T follicular helper cell (primary cell): ENCODE data around the gene ATP11C.
"Not testable (repeated sequence)": the region's sequence is repeated elsewhere in the genome, so short reads cannot be mapped to it uniquely, and the experiment has no call there.

Source experiments
- DNase-seq: peaks from one replicate; pipeline ENCODE4 v3.0.0-alpha.2; 2020; ENCODE audit warnings: low read depth

ATP11C gene

DNA sequence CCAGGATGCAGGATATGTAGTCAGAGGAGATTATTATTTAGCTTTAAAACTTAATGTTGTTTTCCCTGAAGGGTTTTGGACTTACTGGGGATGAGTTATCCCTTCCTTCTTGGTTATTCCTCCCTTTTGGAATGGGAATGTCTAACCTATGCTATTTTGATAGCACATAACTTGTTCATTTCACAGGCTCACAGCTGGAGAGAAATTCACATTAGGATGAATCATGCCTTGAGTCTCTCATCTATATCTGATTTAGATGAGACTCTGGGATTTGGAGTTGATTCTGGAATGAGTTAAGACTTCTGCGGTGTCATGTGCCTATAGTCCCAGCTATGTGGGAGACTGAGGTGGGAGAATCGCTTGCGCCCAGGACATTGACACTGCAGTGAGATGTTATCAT is 81.1 kb downstream of the ATP11C start:
- DNase-seq, result no peak

DNA sequence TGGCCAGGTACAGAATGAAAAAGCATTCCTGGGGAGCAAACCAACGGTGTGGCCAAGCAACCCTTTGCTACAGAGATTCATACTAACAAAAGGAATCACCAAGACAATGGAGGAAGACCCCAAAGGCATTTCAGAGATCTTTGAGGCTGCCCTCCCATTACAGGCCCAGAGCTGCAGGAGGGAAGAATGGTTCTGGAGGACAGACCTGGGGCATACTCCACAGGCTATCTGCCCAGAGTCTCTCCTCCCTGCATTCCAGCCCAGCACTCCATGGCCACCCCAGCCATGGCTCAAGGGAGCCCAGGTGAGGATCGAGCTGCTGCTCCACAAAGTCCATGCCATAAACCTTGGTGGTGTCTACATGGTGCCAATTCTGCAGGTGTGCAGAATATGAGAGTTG is 81.9 kb downstream of the ATP11C start:
- no peak for DNase-seq

DNA sequence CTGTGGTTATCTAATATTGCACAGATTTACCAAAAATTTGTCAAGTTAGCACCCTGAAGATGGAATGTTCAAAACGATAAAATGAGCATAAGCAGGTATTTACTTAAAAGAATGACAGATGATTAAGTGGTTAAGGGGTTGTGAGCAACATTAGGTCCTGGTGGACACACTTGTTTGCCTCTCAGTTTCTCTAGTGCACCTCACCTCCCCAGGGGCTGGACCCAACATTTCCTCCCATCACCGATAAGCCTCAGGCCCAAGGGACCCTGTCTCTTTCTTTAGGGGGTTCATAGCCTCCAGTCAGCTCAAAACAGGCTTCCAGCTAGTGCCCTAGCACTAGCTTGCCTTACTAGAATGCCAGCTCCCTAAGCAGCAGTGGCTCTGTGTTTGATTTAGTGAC is 88.0 kb downstream of the ATP11C start:
- no peak for DNase-seq

DNA sequence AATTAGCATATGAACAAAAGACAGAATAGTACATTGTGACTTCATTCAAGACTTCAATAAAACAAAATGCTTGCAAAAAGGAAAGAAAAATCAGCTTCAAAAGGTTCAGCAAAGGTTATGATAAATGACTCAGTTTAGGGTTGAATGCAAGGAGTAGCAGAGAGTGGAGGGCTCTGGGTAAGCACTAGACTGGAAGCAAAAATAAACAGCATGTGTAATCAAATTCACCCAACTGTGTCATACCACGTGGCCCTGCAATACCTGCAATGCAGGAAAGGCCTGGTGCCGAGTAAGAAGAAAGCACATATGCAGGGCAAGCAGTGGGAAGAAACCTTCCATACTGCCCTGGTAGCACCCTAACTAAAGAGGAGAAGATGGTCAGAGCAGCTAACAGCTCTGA is 88.7 kb downstream of the ATP11C start:
- DNase-seq, result no peak

DNA sequence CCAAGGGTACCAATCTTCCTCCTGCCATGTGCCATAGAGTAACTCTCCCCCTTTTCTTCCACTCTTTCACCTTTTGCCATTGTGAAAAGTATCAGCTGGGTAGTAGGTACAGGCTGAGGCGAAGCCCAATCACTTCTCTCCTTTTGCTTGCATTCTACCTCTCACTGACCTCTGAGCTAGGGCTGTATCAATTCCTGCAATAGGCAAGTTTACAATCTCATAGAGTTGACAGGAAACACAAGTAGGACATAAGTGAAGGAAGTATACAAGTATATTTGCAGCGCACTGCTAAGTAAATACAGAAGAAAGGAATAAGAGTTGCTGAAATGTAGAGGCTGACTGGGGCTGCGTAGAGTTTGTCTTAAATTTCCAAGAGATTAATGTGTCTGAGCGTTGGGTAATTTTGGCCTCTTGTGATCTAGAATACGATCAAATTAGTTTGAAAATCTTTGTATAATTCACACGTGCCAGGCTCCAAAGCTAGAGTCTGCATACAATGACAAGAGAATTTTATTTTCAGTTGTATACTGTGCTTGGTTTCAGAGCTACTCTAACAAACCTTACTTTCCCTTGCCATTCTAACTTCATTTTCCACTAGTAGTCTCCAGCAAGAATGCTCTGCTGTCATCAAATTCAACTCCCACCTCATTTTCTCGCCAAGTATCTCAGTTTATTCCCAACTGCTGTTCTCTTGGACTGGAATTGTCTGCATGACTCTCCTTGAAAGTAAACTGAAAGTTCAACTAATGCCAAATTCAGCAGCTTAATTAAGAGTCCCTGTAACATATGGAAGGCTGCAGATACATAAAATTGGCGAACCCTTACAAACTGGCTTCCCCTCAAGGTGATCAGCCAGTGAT is 90.3 kb downstream of the ATP11C start:
- DNase-seq, result no peak

DNA sequence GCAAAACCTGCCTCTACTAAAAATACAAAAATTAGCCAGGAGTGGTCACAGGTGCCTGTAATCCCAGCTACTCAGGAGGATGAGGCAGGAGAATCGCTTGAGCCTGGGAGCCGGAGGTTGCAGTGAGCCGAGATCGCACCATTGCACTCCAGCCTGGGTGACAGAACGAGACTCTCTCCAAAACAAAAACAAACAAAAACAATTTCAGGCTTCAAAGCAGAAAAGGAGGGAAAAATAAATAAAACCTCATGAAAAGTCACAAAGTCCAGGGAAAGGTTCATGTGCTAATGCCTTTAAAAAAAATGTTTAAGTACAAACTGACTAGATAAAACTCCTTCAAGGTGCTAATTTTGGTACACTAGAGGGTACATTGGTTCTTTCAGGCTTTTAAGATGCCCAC is 96.5 kb downstream of the ATP11C start:
- not testable (repeated sequence) for DNase-seq

DNA sequence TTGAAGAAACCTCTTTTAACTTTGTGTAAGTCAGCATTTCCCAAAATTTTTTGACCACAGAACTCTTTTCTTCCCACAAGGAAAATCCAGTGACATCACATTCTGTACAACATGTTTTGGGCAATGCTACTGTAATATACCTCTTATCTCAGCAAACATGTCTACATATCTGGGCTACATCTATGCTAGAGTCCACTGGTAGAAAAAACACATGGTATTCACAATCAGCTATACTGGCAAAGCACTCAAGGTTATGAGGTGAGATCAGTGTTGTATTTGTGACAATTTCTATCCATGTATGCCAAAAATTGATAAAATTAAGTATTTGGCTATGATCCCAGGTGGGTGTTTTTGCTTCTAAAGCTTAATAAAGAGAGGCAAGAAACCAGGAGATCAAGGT is 98.0 kb downstream of the ATP11C start:
- no peak for DNase-seq

DNA sequence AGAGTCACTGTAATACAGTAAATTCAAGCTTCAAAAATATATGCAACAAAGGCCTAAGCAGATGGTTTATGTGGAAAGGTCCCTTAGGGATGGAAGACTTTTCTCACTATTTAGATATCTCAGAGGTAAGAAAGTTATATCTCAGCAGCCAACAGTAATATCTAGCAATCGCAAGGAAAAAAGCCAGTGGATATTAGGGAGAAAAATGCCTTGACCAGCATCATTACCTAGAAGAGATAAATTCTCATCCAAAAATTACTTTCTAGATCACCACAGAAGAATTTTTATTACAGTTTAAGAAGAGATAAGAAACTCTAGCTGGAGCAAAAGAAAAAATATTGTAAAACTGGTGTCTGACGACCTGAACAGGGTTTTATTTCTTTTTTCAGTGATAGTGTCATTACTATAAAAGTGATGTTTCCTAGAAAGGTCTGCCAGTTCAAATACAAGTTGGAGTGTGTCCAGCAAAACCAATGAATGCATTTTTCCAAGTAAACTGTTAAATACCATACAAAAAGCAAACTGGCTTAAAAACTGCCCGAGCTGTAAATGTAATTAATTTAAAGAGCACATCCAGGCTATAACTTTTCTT is 100.0 kb downstream of the ATP11C start:
- no peak for DNase-seq

DNA sequence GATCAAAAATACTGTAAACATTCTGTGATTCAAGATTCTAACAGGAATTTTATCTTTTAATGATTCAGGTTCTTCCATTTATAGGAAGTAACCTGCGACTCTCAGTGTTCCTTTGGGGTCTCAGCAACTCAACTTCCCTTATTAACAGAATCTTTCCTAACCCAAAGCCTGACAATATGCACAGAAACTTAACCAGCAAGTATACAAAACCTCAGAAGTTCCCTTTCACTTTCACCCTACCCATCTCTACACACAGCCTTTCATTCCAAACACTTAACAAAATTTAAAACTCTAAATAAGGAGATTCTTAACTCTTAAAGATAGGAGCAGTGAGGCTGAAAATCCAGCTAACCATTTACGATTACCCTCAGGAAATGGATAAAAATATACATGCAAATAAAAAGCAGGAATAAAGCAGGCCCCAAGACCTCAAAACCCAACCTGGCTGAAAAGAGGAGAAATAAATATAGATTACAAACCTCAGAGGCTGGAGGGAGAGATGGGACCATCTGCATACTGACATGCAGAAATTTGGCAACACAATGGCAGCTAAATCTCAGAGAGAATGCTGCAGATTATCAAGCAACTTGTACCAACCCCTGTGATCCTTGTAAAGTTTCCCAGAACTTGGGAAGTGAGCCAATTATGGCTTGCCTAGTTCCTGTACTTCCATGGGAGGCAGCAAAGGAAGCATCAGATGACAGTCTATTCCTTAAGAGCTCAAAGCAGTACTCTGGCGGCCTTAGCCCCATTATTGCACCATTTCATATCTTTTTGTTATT is 101.0 kb downstream of the ATP11C start:
- DNase-seq, result no peak

DNA sequence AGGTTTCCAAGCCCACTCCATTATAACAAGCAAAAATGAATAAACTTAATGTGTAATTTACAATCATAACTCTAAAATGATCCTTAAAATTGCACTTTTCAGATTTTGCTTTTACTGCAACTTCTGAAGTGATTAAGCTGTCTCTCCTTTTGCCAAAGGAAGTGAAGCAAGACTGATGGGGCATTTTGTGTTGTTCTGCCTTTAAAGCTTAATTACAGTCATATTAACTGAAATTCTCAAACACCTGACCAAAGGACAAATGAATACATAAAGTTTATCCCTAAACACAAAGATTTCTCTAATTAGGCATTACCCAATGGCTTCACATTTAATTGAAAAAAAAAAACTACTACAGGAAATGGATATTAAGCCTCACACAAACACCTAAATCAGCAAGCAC is 101.8 kb downstream of the ATP11C start:
- DNase-seq, result no peak

DNA sequence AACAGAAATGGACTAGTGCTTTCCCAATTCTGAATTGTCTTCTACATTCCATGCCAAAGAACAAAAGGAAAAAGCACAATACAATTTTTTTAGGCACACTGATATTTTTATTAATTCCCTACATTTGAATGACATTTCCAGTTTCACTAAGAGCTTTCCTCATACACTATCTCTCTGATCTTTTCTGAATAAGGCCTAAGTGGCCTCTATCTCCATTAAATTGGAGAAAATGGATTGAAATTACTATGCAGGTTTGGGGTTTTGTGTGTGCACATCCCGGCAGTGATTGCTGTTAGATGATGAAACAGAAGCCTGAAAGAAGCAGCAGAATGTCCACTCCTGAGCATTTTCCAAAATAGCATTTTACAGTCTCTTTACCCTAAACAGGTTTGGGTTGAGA is 104.0 kb downstream of the ATP11C start:
- no peak for DNase-seq

DNA sequence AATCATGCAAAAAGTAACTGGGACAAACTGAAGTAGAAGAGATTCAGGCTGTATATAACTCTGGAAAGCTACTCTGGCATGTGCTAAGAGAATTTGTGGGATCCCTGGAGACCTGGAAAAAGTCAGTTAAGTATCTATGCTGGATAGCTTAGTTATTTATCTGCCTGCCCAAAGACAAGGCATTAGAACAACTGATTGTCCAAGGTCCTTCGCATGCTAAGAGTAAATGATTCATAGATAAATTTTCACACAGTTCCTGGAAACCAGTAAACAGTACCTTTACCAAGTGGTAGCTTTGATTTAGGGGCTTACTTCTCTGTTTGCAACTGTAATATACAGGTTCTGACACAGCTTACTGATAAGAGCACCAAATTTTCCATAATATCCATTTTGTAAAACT is 104.8 kb downstream of the ATP11C start:
- no peak for DNase-seq

DNA sequence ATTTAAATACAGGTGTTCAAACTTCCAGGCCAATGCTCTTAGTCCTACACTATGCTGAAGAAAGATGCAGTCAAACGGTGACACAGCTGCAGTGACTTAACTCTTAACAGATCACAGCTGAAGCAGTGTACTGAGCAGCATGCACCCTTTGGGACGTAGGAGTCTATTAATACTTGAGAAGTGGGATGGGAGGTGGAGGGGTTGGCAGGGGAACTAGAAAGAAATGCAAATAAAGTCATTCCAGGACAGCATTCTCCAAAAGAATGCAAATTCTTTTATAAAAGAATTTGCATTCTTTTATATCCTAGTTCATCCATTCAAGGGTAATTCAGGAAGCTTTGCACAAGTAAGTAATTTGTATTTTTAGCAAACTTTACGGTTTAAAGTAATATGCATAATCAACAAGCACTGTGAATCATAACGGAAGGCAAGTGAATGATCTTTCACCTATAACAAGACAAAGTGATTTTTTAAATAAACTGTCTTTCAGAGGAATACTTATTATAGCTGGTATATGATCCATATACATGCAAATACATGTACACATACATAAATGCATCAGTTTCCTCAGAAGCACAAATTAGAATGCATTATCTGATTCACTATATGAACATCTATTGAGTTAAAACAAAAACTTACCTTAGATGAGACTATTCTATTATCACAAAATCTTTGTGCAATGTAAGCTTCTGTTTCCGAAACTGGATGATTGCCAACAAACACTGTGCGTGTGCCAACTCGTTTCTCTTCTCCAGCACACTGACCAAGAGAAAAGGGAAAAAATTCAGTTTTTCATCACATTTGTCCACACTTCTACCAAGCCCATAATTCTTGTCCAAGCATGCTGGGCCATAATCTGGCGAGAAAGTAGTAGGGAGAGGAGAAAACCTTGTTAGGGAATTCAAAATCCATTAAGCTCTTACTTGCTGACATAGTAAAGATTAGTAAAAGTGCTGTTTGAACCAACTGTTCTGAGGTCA is 106.5 kb downstream of the ATP11C start:
- no peak for DNase-seq

DNA sequence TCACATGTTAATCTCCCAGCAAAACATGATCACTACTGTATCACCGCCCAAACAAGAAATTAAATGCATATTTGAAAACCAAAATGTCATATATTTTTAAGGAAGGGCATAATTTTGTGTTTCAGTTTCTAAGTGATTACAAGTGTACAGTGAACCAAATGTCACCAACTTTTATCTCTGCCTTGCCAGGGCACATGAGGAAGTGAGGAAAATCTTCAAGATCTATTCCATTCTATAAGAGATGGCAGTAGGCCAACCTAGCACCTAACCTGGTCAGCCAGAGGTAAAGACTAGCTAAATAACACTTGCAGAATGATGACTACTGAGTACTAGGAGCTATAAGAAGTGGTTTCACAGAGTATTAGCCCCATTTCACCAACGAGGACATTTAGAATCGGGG is 107.2 kb downstream of the ATP11C start:
- DNase-seq, result no peak

DNA sequence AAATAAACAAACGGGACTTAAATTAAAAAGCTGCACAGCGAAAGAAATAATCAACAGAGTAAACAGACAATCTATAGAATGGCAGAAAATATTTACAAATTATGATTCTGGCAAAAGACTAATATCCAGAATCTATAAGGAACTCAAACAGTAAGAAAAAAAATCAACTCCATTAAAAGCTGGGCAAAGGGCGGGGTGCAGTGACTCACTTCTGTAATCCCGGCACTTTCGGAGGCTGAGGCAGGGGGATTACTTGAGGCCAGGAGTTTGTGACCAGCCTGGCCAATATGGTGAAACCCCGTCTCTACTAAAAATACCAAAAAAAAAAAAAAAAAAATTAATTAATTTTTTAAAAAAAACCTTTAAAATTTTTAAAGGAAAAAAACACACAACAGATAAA is 109.0 kb downstream of the ATP11C start:
- no peak for DNase-seq

DNA sequence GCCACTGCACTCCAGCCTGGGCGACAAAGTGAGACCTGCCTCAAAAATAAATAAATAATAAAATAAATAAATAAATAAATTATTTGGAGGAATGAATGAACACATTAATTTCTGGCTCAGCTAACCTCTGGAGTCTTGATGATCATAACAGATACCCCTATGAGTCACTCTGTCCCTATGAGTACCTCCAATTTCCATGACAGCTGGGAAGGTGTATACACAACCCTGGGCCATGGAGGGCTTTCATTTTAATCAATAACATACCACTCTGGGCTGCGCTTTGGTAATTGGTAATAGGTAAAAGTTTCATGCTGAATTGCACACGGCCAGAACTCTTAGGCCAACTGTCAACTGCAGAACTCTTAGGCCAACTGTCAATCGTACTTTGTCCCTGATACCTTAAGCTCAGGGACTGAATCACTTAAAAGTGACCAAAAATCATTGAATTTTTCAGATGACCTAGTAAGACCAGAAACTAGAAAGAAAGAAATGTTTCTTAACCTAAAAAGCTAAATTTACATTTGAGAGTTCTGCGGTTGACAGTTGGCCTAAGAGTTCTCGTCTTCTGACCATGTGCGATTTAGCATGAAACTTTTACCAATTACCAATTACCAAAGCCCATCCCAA is 112.4 kb downstream of the ATP11C start:
- DNase-seq, result no peak

DNA sequence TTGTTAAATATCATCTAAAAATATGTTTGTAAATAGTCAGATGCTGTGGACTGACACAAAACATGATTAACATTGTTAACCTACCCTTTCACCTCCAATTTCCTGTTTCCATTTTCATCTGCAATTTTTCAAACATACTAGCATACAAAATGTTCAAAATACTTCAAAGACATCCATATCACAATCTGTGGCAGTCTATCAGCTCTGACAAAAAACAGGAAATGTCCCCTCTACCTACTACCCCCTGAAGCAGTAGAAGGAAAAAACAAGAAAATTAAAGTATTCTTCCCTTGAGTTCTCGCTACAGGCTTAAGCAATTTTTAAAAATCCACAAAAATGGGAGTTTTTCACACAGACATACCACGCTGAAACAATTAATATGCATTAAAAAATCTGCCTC is 116.6 kb downstream of the ATP11C start:
- no peak for DNase-seq

DNA sequence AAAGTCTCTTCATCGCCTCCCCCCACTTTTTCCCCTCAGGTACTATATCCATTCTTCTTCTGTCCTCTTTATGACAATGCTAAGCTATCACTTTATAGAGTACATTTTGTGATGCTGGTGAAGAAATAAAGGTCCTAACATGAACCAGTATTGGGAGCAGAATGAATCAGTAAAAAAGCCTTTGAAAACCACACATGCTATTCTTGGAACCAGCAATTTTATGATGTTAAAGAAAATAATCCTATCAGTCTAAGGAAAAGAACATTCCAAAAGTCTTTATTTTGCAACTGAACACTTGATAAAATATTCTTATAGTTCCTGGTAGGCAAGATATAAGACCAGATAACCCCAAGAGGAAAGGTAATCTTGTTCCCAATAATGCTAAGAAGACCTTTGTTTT is 117.1 kb downstream of the ATP11C start:
- no peak for DNase-seq

DNA sequence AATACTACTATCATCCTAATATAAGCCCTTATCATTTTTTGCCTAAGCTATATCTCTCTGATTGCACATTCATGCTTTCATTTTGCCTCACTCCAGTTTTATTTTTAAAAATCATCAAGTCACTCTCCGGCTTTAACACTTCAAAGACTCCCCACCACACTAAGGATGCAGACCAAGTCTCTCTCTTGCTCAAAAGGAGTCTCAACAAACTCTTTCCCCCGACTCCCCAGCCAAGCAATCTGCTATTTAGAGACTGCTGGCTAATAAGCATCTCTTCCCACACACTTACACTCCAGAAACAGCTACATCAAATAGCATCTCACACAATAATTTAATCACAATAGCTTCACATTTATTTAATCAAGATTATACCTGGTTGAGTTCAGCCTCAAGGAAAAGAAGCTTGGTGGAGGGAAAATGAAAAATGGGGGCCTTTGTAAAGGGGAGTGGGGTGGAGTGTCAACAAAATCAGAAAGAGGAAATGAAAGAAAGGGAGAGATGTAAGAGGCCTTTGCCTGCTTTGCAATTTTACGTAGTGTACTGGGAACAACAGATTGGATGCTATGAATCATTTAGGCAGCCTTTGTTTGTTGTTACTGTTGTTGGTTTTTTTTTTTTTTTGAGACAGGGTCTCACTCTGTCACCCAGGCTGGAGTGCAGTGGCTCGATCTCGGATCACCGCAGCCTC is 120.8 kb downstream of the ATP11C start:
- no peak for DNase-seq

DNA sequence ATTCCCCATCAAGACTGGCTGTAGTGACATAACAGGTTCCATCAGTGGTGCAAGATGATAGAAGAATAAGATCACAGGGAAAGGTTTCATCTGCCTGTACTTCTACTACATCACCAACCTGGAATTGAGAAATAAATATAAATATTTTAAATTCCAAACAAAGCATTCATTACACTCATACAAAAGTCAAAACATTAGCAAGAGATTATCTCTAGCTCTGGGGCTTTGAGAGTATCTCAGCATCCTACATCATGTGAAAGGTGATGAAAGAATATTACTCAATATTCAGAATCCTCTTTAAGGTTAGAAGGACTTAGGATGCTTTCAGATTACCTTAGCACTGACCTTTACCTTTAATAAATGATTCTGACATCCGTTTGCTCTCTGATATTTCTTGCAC is 128.4 kb downstream of the ATP11C start:
- no peak for DNase-seq

DNA sequence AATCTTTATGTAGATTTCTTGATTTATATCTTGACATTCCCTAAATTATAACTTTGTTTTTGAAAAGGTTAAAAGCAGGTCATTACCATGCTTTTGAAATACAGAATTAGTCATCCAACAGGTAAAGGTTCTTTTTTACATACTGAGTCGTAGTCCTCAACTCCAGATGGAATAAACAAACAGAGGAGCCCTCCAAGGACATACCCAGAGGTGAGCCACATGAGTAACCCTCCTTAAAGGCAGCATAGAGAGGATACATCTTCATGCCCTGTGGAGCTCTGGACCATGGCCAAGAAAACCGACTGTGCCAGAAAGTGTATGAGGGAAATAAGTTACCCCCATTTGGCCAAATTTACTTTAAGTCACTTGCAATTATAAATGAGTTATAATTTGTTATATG is 129.6 kb downstream of the ATP11C start:
- DNase-seq, result no peak
